HUES64 (cell line): Measurements from ENCODE around the gene SCYL3.

Experiments used
- H3K27ac ChIP-seq: 2 replicates; pipeline ENCODE4 v1.7.0; 2013; ENCODE audit warnings: low read depth, low read length, inconsistent platforms
- H3K27me3 ChIP-seq: 2 replicates; pipeline ENCODE4 v1.6.1; 2013; ENCODE audit warnings: mild to moderate bottlenecking, low read length; ENCODE audit not compliant: insufficient read depth
- H3K36me3 ChIP-seq: 2 replicates; pipeline ENCODE4 v1.6.1; 2013; ENCODE audit warnings: mild to moderate bottlenecking, low read length; ENCODE audit not compliant: insufficient read depth
- H3K4me1 ChIP-seq: 2 replicates; pipeline ENCODE4 v1.6.1; 2013; ENCODE audit warnings: mild to moderate bottlenecking, low read length, moderate library complexity; ENCODE audit not compliant: insufficient read depth
- H3K4me3 ChIP-seq: 2 replicates; pipeline ENCODE4 v1.5.1; 2013; ENCODE audit warnings: mild to moderate bottlenecking, low read length, moderate library complexity
- H3K9ac ChIP-seq: 2 replicates; pipeline ENCODE4 v1.6.1; 2013; ENCODE audit warnings: mild to moderate bottlenecking, low read depth, low read length
- H3K9me3 ChIP-seq: 2 replicates; pipeline ENCODE4 v1.6.1; 2013; ENCODE audit warnings: low read depth, low read length; ENCODE audit not compliant: insufficient read depth
- WGBS: fragments of 150-250, 120-280 bp; methylation state at CpG from one replicate; pipeline ENCODE4 v1.1.7; 2013; ENCODE audit warnings: missing lambda C conversion rate; 5-methylcytosine and 5-hydroxymethylcytosine counted together

The SCYL3 gene

DNA sequence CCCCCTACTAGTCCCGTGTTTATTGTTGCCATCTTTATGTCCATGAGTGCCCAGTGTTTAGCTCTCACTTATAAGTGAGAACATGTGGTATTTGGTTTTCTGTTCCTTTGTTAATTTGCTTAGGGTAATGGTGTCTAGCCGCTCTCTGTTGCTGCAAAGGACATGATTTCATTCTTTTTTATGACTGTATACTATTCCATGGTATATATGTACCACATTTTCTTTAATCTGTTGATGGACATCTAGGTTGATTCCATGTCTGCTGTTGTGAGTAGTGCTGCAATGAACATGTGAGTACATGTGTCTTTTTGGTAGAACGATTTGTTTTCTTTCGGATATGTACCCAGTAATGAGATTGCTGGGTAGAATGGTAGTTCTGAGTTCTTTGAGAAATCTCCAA, 54.8 kb downstream of the SCYL3 start:
- peaks cover 82% of the 10 kb centered on the region for H3K36me3 ChIP-seq
- H3K9ac ChIP-seq = no peak overlapping the region
- H3K27me3 ChIP-seq = no peaks in the 10 kb centered on the region
- H3K27ac ChIP-seq = no peak overlapping the region
- H3K4me1 ChIP-seq = no peaks in the 10 kb centered on the region
- H3K4me3 ChIP-seq = no peak overlapping the region
- H3K9me3 ChIP-seq = peaks cover 5% of the 10 kb centered on the region; the same call in 1 of the 2 replicates
- 79% methylated on average over 3 of the region's 4 CpGs for WGBS

DNA sequence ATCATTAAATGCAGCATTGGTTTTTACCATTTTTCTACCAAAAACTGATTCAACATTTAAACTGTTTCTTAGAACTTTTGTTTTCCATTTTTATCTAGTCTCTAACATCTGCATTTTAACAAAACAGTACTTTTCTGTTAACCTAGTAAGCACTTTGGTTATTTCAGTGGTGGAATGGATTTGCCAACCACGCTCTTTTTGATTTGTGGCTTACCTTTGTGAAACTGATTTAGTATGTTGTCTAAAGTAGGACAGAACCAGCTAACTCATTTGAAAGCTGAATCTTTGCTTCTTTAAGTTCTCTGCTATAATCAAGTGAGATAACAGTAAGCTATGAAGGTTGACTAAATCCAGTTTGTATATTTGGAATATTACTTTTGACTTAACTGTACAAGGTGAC, 57.5 kb downstream of the SCYL3 start:
- Histone ChIP-seq H3K9ac (no peak overlapping the region), H3K27ac (no peak overlapping the region), H3K27me3 (no peaks in the 10 kb centered on the region), H3K36me3 (peaks cover 86% of the 10 kb centered on the region), H3K4me1 (no peaks in the 10 kb centered on the region), H3K4me3 (no peak overlapping the region), H3K9me3 (peaks cover 5% of the 10 kb centered on the region; the same call in 1 of the 2 replicates)
- WGBS = 94% methylated on average over 1 of the region's 1 CpG

DNA sequence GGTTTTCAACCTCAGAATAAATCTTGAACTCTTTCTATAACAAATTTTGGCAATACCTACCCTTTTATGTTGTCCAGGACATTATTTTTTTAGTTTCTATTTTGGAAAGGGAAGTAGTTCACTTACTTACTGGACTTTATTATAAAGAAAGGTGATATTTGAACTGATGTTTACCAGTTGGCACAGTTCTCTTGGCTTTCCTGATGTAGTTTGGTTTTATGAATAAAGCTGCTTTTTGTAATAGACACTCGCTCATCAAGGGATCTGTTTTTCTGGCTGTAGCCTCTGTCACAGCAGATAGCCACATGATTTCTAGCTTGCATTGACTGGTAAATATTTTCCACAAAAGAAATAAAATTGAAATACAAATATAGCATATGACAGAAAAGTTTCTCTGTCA, 58.0 kb downstream of the SCYL3 start:
- Histone ChIP-seq H3K27me3 (no peaks in the 10 kb centered on the region), H3K27ac (no peak overlapping the region), H3K9ac (no peak overlapping the region), H3K4me3 (no peak overlapping the region), H3K4me1 (no peaks in the 10 kb centered on the region), H3K36me3 (peaks cover 90% of the 10 kb centered on the region), H3K9me3 (peaks cover 5% of the 10 kb centered on the region; the same call in 1 of the 2 replicates)
- 100% methylated on average over 1 of the region's 1 CpG for WGBS

DNA sequence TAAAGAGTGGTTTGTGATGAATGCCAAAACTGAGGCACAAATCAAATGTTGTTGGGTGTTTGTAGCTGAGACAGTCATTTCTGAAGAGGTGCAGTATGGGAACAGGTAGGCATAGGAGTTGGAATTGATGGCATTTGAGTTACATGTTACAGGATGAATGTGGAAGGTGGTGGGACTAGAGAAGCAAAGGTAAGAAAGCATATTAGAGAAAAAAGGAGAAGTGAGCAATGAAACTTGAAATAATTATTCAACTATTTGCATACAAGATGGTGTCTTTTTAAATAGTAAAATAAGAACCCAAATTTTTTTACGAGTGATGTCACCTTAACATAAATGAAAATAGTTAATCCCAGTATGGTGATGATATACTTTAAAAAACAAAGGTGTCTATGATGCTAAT, 58.8 kb downstream of the SCYL3 start:
- no peak overlapping the region for H3K4me3 ChIP-seq
- H3K9ac ChIP-seq = no peak overlapping the region
- peaks cover 5% of the 10 kb centered on the region; the same call in 1 of the 2 replicates for H3K9me3 ChIP-seq
- H3K36me3 ChIP-seq = peaks cover 97% of the 10 kb centered on the region
- no peaks in the 10 kb centered on the region for H3K4me1 ChIP-seq
- no peaks in the 10 kb centered on the region for H3K27me3 ChIP-seq
- no CpG with 5 or more reads among the region's 1 CpG for WGBS
- H3K27ac ChIP-seq = no peak overlapping the region

DNA sequence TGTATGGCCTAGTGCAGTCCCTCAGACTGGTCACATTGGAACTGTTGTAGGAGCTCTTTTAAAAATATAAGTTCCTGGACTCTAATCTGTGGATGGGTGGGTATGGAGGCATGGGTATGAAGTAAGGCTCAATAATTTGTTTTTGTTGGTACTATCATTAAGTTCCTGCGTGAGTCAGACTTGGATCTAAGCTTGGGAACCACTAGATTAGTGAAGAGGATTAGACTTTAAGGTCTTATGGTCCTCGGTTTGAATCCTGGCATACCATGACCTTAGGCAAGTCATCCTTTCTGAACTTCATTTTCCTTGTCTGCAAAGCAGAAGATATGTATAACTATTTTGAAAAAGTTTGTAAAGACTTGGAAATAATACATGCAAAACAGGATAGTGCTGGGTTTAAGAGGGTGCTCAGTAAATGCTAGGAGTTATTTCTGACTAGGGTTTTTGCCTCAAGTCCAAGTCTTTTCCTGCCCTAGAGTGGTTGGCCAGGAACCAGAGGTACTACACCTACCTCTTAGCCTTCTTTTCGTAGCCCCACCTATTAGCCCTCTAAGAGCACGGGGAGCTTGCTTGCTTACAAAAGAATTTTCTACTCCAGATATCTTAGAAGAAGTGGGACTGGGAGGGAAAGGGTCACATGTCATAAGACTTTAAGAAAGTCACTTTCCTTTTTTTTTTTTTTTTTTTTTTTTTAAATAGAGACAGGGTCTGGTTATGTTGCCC, 60.4 kb downstream of the SCYL3 start:
- Histone ChIP-seq H3K4me1 (no peaks in the 10 kb centered on the region), H3K36me3 (peaks cover 99% of the 10 kb centered on the region), H3K4me3 (no peak overlapping the region), H3K9me3 (no peaks in the 10 kb centered on the region), H3K27me3 (no peaks in the 10 kb centered on the region), H3K27ac (no peak overlapping the region), H3K9ac (no peak overlapping the region)
- WGBS = 99% methylated on average over 3 of the region's 4 CpGs

DNA sequence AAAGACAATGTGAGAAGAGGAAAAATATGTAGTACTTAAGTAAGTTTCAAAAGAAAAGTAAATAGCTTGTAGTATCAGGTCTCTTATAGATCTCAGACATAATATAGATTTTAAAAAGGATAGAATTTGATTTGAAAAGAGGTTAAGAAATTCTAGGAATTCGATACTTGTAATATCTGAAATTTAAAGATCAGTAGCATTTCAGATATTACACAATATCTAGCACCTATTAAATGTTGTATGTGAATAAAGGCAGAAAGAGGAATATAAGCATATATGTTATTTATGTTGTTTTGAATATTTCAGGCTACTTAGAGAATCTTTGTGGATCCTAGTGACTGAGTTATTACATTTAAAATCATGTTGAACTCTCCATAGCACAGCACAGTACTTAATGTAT, 64.0 kb downstream of the SCYL3 start:
- Histone ChIP-seq H3K9me3 (no peaks in the 10 kb centered on the region), H3K4me3 (no peak overlapping the region), H3K36me3 (peaks cover 94% of the 10 kb centered on the region), H3K4me1 (no peaks in the 10 kb centered on the region), H3K27me3 (no peaks in the 10 kb centered on the region), H3K9ac (no peak overlapping the region), H3K27ac (no peak overlapping the region)
- no CpG with 5 or more reads among the region's 1 CpG for WGBS

DNA sequence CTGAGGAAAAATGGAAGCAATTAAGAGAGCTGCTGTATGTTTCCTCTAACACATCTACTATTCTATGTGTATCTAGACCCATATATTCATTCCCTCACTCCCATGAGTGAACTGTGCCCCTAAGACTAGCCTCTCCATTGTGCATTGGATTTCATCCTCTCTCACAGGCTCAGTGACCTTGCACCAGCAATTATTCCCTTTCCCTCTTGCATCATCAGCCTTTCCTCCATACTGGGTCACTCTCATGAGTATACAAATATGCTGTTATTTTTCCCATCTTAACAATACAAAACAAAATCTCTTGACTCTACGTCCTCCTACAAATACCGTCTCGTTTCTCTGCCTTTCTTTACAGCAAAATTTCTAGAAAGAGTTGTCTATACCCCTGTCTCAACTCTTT, 69.5 kb downstream of the SCYL3 start:
- no peak overlapping the region for H3K27ac ChIP-seq
- H3K9me3 ChIP-seq = no peaks in the 10 kb centered on the region
- H3K4me3 ChIP-seq = no peak overlapping the region
- no peaks in the 10 kb centered on the region for H3K4me1 ChIP-seq
- H3K36me3 ChIP-seq = peaks cover 86% of the 10 kb centered on the region
- H3K9ac ChIP-seq = no peak overlapping the region
- H3K27me3 ChIP-seq = no peaks in the 10 kb centered on the region
- 95% methylated on average over 3 of the region's 3 CpGs for whole genome bisulfite sequencing

DNA sequence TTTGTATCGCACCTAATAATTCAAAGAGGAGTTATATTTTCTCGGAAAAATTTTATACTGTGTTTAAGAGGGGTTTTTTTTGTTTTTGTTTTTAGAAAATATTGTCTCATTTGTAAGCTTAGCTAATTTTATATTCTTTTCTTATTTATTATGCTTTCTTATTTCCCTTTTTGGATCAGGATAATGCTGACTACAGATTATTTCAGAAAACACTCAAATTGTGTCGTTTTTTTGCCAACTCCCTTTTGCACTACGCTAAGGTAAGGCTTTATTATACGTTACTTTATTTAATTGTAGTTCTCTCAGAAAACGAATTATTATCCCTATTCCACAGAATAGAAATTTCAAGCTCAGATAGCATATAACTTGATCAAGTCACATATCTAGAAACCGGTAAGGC, 72.2 kb downstream of the SCYL3 start:
- H3K27me3 ChIP-seq = no peaks in the 10 kb centered on the region
- peaks cover 83% of the 10 kb centered on the region for H3K36me3 ChIP-seq
- peaks cover 13% of the 10 kb centered on the region; the same call in 1 of the 2 replicates for H3K9me3 ChIP-seq
- WGBS = 97% methylated on average over 6 of the region's 7 CpGs
- no peak overlapping the region for H3K27ac ChIP-seq
- no peak overlapping the region for H3K4me3 ChIP-seq
- no peak overlapping the region for H3K9ac ChIP-seq
- no peaks in the 10 kb centered on the region for H3K4me1 ChIP-seq

DNA sequence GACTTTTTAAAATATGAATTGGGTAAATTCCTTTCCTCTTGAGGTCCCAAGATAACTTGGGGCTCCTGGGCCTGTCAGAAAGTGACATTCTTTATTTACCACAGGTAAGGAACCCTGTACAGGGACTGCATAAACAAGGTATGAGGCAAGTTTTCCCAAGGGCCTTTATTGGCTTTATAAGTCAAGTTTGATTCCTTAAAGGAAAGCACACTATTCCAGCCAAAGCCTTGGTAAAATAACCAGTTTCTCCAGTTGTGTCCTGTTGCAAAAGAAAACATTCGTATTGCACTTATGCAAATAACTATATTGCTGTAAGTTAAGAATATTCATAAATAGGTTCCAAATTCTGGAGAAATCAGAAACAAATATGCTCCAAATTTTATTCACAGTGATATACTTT, 77.1 kb downstream of the SCYL3 start:
- WGBS = no CpG with 5 or more reads among the region's 1 CpG
- peaks cover 84% of the 10 kb centered on the region for H3K36me3 ChIP-seq

DNA sequence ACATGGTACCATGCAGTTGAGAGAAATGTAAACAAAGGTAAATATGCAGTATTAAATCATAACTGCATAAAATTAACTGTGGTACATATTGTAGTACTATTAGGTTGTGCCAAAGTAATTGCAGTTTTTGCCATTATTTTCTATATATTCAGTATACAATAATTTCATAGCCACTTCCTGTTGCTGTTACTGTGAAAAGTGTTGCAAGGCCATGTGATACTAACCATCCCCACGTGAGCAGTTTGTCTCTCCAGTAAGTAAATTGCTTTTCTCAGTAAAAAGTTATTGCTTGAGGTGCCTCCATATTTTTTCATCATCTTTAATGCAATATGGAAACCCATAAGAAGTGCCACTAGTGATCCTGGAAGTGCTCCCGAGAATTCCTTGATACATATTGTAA, 79.4 kb downstream of the SCYL3 start:
- H3K27ac ChIP-seq = no peak overlapping the region
- H3K27me3 ChIP-seq = no peaks in the 10 kb centered on the region
- H3K4me1 ChIP-seq = no peaks in the 10 kb centered on the region
- H3K4me3 ChIP-seq = no peak overlapping the region
- WGBS = 73% methylated on average over 2 of the region's 2 CpGs
- H3K9me3 ChIP-seq = peaks cover 19% of the 10 kb centered on the region; the same call in 1 of the 2 replicates
- no peak overlapping the region for H3K9ac ChIP-seq
- H3K36me3 ChIP-seq = peaks cover 82% of the 10 kb centered on the region

More for the DNA sequence above, 77.1 kb downstream of the SCYL3 start:
- no peaks in the 10 kb centered on the region for H3K27me3 ChIP-seq
- no peak overlapping the region for H3K4me3 ChIP-seq
- H3K4me1 ChIP-seq = no peaks in the 10 kb centered on the region
- peaks cover 19% of the 10 kb centered on the region; the same call in 1 of the 2 replicates for H3K9me3 ChIP-seq
- no peak overlapping the region for H3K27ac ChIP-seq
- no peak overlapping the region for H3K9ac ChIP-seq

DNA sequence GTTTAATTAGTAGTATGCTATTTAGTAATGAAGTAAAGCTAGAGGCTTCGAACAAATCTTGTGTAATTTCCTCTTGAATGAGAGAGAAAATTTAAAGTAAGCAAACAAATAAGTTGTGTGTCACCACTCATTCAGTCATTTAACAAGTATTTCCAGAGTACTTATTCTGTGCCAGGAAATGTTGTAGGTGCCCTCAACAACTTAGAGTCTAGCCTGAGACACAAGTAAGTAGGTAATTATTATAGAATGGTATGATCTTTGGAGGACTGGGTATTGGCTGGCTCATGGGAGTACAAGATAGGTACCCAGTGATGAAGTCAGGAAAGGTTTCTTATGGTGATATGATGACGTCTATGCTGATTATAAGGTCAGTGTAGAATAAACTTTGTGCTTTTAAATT, 81.6 kb downstream of the SCYL3 start:
- H3K9me3 ChIP-seq = peaks cover 10% of the 10 kb centered on the region; the same call in 1 of the 2 replicates
- over 99% methylated on average over 2 of the region's 2 CpGs for WGBS
- no peak overlapping the region for H3K4me3 ChIP-seq

More for the DNA sequence above, 81.6 kb downstream of the SCYL3 start:
- Histone ChIP-seq H3K27me3 (no peaks in the 10 kb centered on the region), H3K27ac (no peak overlapping the region), H3K9ac (no peak overlapping the region), H3K36me3 (peaks cover 85% of the 10 kb centered on the region), H3K4me1 (no peaks in the 10 kb centered on the region)
